ENCODE data around the gene NDUFS2.
A peak's percentile ranks its signal among the peaks of the same experiment; 100 is the strongest.
"Not testable (repeated sequence)": the region's sequence is repeated elsewhere in the genome, so short reads cannot be mapped to it uniquely, and the experiment has no call there.

NDUFS2 gene

DNA sequence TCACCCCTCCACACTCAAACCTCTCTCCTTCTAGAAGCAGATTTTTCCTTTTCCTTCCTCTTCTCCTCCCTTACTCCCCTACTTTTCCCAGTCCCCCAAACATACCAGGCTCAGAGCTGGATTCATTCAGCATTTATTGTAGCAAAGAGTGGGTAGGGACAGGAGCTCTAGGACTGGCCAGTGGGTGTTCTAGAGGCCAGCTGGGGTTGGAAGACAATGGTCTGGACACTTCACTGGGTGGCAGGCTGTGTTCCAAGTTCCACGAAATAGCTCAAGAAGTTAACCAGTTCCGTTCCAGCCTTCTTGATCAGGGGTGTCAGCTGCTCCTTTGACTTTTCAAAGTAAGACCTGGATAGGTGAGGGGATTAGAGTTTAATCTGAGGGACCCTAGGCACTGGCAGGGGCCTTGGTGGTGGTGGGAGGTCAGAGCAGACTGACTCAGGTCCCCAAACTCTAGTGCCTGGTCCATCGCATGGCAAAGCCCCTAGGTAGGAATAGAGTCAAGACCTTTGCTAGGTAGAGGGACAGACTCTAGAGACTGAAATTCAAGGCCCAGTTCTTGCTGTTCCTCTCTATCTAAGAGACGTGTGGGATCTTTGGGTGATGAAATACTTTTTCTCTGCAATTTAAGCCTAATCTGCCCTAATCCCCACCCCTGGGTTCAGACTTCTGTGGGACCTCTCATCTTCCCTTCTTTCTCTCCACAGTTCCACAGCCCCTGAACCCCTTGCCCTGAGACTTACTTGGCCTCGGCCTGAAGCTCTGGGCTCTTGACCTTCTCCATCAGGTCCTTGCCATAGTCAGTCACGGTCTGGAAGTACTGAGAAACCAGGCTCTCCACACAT is 20.2 kb downstream of the NDUFS2 start:
- no peak for DNase-seq

DNA sequence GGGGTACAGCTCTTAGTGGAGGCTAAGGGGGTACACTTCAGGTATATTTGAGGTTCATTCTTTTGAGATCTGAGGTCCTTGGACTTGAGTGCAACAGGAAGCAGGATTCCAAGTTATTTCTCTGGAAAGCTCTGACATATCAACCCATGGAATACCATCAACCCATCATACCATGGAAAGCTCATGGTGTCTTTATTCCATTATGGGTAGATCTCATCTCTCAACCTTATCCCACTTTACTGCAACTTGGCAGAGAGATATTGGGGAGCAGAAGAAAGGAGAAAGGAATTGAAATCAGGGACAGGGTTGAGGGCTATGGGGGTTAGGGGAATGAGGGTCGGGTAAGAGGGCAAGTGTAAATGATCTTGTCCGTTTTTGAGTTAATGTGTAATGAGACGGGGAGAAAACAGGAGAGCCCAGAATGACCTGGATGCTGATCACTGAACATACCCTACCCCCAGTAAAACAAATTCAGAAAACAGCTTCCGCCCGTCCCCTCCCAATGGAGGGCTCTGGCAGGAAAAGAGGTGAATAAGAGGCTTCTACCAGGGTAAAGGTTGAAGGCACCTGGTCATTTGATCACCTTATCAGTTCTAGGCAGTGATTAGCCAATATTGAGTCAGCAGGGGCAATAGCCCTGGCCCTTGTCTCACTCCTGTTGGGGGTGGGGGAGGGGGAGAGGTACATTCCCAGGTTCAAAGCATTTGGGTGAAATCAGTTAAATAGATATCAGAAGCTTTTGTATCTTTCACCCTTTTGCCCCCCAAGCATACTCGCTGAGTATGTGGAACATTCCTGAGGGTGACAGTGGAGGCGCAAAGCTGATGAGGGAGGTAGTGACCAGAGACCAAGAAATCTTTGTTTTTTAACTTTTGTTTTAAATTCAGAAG is 21.9 kb downstream of the NDUFS2 start:
- DNase-seq: no peak

DNA sequence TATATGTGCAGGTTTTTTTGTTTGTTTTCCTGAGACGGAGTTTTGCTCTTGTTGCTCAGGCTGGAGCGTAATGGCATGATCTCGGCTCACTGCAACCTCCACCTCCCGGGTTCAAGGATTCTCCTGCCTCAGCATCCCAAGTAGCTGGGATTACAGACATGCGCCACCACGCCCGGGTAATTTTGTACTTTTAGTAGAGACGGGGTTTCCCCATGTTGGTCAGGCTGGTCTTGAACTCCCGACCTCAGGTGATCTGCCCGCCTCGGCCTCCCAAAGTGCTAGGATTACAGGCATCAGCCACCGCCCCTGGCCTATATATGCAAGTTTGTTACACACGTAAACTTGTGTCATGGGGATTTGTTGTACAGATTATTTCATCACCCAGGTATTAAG is 22.5 kb downstream of the NDUFS2 start:
- DNase-seq: not testable (repeated sequence)

DNA sequence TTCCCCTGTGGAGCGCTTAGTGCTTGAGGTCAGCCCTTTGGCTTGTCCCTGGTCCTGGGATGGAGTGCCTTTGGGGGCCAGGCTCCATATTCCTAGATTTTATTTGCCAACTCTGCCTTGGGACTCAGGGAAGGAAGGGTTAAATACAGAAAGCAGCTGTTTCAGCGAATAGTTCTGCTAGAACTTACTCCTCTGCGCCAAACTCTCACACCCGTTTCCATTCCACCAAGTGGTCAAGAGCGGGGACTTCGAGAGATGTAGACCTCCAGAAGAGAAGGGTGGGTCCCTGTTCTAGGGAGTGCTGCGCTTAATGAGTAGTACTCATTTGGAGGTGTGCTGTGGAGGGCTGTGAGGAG is 23.0 kb downstream of the NDUFS2 start:
- DNase-seq: no peak

DNA sequence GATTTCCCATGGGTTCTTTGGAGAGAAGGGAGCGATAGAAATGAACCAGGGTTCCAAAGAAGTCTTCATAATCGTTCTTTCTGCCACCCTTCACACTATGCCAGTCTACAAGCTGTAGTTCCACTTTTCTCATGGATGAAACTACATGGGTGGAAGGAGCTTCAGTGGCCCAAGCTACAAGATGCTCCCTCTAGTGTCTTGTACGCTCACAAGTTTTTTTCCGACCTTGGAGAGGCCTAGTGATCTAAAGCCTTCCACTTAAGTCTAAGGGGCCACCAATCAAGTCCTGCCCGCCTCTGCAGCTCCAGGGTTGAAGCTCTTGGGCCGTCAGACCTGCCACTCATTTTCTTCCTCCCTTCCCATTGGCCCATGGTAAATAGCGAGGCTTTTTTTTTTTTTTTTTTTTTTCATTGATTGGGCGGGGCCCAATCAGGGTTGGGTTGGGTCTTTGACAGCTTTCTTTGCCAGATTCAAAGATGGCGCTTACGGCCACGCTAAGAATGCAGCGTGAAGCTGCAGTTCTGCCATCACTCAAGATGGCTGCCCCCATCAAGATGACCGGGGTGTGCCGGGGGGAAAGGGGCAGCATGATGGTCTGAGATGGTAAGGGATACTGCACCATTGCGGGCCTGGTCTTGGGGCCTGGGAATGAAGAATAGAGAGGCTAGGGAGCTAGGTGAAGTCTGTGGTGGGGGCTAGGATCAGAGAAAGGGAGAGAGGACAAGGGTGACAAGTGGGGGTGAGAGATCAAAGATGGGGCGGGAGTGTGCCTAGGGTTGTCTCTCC is 23.6 kb downstream of the NDUFS2 start, which contains the start of gene TOMM40L:
TOMM40L (plus strand) TSS at position 527 of the 786 bp plus-strand sequence. CDS start 430 bp downstream, outside the sequence.
- DNase-seq: peak; percentile 97

DNA sequence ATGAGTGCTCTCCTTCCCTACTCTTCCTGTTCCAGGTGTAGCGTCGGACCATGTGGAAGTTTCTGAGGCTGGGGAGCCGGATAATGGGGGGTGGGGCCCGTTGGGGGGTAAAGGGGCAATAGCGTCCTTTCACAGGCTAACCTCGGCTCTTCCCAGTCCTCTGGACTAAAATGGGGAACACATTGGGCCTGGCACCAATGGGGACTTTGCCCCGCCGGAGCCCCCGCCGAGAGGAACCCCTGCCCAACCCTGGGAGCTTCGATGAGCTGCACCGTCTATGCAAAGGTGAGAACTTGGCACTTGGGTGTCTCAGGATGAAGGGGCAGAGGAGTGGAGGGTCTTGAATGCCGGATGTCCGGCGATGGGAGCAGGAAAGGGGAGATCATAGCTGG is 24.1 kb downstream of the NDUFS2 start:
- no peak for DNase-seq

DNA sequence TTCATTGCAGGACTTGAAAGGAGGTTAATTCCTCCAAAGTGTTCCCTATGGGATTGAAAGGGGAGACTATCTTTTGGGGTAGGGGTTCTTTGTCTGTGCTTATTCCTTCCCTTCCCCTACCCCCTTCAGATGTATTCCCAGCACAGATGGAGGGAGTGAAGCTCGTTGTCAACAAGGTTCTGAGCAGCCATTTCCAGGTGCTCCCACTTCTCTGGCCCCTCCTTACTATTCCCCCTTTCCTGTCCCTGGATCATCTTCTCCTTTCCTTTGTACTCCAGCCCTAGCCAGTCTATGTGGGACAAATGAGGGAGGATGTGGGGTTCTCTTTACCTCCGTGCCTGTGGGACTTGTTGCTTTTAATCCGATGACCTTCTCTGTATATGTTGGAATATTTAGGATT is 24.6 kb downstream of the NDUFS2 start:
- DNase-seq: no peak

DNA sequence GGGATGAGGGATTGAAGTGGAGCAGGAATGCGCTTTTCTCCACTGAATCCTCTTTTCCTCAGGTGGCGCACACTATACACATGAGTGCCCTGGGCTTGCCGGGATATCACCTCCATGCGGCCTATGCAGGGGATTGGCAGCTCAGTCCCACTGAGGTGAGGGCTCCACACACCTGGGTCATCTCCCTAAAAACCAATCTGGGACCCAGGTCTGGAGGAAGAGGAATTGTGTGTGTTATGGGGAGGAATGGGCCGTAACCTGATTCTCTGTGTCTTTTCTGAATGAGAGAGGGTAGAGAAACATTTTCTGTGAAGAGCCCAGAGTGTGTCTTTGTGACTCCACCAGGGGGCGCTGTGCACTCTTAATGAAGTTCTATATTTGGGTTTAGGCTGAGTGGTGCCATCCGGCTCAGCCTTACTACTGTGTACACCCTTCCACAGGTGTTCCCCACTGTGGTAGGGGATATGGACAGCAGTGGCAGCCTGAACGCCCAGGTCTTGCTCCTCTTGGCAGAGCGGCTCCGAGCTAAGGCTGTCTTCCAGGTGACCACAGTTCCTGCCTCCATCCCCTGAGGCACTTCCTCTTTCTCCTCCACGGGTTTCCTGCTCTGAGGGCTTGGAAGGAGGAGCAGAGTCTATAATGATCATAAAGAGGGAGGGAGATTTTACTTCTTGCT is 25.2 kb downstream of the NDUFS2 start:
- peak; percentile 79 for DNase-seq

DNA sequence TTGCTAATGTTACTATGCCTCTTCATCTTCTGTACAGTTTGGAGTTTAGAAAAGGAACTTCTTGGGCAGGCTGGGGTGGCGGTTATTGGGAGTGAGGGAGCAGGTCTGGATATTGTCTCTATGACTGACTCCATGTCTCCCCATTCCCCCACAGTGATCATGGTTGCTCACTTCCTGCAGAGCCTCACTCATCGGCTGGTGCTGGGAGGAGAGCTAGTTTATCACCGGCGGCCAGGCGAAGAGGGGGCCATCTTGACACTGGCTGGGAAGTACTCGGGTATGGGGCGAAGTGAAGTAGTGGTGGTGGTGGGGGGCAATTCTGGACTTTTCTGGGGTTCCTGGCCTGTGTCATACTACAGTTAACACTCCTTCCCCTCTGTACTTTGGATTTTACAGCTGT is 25.9 kb downstream of the NDUFS2 start:
- no peak for DNase-seq

DNA sequence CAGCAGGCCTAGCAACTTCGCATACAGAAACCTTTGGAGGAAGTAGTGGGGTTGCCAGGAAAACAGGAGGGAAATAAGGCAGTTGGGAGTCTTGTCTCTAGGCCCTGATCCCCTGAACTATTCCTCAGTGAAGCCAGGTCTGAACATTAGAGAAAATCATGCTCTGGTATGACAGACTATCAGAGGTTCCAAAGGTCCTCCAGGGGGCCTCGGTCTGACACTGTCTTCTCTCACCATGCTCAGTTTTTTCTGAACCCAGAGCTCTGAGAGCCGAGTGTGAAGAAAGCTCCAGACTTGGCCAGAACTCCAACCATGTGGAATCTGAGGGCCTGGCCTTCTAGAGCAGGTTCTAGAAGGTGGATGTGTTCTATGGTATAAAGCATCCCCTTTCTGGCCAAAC is 27.7 kb downstream of the NDUFS2 start:
- DNase-seq: no peak

DNA sequence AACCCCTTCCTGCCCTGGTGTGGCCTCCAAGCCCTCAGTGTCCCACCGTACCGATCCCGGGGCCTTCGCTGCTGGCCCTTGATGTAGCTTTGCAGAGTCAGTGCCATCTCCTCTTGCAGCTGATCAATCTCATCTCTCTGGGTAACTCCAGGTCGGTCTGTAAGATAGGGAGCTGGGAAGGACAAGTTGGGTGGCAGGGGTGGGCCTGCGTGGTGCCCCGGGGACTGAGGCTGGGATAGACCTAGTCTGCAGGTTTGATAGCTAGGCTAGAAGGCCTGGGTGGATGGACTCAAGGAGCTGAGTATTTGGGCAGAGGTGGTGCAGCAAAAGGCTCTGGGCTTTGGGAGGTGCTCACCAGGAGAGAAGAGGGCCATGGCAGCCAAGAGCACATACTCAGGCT is 28.6 kb downstream of the NDUFS2 start:
- DNase-seq: no peak

DNA sequence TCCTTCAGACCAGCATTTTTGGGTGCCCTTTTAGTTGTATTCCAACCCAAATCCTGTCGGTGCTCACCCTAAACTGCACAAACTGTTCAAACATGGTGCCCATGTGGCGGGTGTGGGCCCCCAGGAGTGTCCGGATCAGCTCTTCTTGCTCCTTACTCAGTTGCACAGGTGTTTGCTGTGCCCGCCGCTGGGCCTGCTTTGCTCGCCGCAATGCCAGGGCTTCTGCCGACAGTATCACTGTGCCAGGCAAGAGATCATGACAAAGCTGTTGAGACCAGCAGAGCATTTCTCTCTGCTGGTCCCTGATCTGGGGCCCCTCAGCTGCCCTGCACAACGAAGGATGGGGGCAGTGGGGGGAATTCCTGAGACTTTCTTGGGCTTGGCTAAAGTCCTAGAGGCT is 30.9 kb downstream of the NDUFS2 start:
- no peak for DNase-seq

DNA sequence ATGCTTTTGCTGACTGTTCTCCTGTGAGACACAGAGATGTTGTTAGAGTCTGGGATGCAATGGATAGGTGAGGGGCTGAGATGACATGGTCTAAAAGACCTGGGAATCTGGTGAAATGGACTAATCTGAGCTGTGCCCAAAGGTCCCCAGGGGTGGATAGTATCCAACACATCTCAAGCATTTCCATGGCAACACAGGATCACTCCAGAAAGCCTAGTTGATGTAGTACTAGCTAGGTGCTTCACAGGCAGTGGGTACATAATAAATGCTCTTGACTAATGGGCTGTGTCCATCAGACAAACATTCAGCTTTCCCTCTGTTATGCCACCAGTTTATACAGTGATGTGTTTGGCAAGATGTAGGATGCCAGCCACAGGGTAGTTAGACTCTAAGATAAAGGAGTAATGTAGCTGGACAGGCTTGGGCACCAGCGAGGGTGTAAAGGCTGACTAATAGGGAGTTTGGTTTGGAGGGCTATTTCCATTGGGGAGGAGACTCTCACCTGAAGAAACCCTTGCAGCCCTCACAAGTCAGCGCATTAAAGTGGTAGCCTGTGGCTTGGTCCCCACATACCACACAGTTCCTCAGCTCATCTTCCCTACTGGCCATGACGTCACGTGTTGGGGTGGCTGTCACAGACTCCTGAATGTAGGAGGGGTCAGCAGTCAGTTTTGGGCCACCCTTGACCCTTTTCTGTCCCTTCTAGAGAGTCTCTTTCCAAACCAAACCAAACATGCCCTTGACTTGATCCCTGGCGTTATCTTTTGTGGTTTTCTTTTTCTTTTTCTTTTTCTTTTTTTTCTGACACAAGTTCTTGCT is 34.0 kb downstream of the NDUFS2 start:
- DNase-seq: no peak

DNA sequence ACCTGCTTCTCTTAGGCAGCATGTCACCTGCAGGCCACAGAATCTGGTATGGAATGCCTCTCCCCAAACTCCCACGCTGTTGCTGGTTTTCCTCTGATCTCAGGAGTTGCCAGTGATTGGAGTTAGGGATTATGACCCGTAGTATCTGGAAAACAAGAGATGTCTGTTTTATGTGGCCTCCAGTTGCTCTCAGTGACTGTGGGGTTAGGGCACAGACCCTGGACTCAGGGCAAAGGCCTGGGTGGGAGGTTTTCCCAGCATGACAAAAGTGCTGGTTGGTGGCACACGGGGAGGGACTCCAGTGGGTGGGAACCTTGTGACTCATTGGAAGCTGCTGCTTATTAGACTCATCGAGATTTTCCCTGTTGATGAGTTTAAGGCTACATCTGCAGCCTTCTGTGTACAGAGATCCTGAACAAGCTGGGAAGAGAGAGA is 35.9 kb downstream of the NDUFS2 start, which contains the start of gene NR1I3:
NR1I3 (minus strand) TSS at position 165 of the 435 bp plus-strand sequence. CDS start 1,638 bp downstream, outside the sequence.
- no peak for DNase-seq

DNA sequence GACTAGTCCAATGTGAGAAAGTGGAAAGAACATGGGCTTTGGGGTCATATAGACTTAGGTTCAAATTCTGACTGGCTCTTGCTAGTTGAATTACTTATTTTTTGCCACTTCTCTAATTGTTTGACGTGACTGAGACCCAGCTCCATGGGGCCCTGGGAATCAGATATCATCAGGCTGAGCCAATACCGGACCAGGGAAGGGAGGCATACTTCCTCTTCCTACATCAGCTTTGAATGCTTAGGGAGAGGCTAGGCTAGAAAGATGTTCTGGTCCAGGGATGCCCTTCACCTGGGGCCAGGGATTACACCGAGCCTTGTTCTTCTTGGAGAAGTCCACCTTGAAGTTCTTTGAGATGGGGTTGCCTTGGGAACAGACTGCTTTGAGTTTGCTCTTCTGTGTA is 39.5 kb downstream of the NDUFS2 start:
- DNase-seq: no peak

DNA sequence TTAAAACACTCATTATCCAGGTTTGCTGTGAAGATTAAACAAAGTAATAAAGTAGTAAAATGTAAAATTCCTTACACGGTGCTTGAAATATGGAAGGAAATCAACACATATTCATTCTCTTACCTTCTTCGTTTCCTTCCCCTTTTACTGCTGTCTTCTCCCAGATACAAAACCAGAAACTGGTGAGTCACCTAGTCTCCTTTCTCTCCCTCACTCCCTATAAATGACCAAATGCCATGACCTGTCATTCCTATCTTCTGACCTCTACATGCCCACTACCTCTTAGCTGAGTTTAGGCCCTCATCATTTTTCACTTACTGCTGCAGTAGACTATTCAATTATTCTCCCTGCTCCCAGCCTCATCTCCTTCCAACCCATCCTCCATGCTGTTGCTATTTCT is 40.1 kb downstream of the NDUFS2 start:
- no peak for DNase-seq

DNA sequence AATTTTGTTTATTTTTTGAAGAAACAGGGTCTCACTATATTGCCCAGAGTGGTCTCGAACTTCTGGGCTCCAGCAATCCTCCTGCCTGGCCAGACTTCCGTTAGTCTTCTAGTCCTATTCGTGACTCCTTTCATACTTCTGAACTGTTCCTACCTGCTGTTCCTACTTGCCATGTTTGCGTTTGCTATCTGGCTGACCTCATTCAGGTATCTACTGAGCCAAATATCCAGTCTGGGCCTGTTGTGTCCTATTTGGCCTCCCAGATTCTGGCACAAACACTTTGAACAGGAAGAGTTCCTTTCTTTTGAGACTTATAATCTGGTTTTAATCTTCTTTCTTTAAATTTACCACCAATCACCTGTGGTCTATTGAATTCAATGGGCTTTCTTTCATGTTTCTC is 42.7 kb downstream of the NDUFS2 start:
- DNase-seq: no peak

DNA sequence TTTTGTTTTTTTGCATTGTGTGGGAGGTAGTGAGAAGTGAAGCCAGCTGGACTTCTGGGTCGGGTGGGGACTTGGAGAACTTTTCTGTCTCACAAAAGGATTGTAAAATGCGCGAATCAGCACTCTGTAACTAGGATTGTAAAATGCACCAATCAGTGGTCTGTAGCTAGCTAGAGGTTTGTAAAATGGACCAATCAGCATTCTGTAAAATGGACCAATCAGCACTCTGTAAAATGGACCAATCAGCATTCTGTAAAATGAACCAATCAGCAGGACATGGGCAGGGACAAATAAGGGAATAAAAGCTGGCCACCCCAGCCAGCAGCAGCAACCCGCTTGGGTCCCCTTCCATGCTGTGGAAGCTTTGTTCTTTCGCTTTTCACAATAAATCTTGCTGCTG is 47.9 kb downstream of the NDUFS2 start:
- not testable (repeated sequence) for DNase-seq

DNA sequence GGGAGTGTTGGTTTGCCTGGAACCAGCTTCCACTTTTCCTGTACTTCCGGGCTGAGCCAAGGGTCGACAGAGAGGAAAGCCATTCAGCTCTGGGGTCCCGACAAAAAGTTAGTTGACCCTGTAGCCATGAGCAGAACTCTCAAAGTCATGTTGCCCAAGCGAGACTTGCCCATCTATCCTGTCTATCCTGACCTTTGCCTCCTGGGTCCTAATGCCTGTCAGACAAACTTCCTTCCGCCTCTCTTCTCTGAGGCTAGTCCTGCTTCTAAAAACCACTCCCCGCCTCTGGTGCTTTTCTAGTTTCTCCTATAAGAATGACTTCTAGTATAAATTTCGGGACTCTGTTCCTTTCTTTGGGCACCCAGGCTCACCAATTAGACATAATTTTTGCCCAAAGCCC is 48.7 kb downstream of the NDUFS2 start:
- DNase-seq: no peak

DNA sequence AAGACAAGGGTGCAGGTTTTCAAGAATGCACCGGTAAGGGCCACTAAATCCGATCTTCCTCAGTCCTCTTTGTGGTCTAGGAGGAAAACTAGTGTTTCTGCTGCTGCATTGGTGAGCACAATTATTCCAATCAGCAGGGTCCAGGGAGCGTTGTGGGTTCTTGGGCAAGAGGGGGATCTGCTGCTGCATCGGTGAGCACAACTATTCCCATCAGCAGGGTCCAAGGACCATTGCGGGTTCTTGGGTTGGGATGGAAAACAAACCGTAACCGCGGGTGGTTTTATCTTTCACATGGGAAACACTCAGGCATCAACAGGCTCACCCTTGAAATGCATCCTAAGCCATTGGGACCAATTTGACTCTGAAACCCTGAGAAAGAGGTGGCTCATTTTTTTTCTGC is 49.4 kb downstream of the NDUFS2 start:
- no peak for DNase-seq

DNA sequence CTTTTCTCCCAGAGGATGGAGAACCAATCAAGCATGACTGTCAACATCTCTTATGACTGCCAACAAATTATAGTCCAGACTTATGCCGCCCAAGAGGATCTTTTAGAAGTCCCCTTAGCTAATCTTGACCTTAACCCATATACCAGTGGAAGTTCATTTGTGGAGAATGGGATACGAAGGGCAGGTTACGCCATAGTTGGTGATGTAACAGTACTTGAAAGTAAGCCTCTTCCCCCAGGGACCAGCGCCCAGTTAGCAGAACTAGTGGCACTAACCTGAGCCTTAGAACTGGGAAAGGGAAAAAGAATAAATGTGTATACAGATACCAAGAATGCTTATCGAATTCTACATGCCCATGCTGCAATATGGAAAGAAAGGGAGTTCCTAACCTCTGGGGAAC is 53.1 kb downstream of the NDUFS2 start:
- not testable (repeated sequence) for DNase-seq

Data from NCI-H1105 treated with DMSO at 0.1 percent for 48 hours (cell line).